GM12865 (cell line): ENCODE results near the gene ASZ1.
A peak's percentile ranks its signal among the peaks of the same experiment; 100 is the strongest.
"Not testable (repeated sequence)": the region's sequence is repeated elsewhere in the genome, so short reads cannot be mapped to it uniquely, and the experiment has no call there.

Source experiments
- DNase-seq: peaks from one replicate; pipeline ENCODE4 v3.0.0; 2010; ENCODE audit warnings: low read depth
- H3K4me3 ChIP-seq: 2 replicates; pipeline ENCODE4 v1.5.1; 2011; ENCODE audit warnings: mild to moderate bottlenecking, low read depth, low read length, control low read depth
- CTCF ChIP-seq: IDR thresholded peaks from 2 replicates; pipeline ENCODE4 v1.5.1; 2011; ENCODE audit warnings: low read length, control low read depth, low read depth, inconsistent platforms; ENCODE audit not compliant: insufficient read depth; ENCODE audit errors: missing control alignments

ASZ1 gene

DNA sequence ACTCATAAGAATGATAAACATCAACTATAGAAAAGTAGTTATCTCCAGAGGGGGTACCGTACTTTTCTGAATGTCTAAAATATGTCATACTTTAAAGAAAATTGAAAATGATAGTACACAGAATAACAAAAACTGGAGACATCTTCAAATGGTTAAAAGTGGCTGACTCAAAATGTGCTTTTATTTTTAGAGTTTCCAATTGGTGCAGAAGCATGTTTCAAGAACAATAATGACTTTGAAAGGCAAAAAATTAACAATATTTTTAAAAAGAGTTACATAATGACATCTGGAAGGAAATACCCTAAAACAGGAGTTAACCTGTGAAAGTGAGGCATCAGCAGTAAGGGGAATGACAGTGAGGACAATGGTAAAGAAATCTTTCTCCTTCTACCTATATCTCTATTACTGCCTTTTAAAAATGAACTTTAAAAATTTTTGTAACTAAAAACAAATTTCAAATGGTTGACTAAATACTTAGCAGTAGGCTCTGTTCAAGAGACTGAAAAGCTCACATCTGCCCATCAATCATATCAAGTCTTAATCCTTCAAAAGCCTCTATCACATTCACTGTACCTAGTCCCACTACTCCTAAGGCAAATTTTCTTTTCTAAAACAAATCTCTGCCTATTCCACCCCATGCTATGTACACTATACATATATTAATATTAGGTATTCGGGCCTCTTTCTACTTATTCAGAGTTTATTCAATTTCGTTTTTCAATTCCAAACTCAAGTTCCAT lies 3.0 kb downstream of the ASZ1 start:
- no peak for TF ChIP-seq CTCF
- DNase-seq = peak; percentile 33
- H3K4me3 ChIP-seq = no peak overlapping the region

DNA sequence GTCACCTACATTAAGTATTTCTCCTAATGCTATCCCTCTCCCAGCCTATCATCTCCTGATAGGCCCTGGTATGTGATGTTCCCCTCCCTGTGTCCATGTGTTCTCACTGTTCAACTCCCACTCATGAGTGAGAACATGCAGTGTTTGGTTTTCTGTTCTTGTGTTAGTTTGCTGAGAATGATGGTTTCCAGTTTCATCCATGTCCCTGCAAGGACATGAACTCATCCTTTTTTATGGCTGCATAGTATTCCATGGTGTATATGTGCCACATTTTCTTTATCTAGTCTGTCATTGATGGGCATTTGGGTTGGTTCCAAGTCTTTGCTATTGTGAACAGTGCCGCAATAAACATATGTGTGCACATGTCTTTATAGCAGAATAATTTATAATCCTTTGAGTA lies 12.7 kb downstream of the ASZ1 start:
- H3K4me3 ChIP-seq = not testable (repeated sequence)

GRCh38 chr7:117412946-117413559 lies 14.2 kb downstream of the ASZ1 start:
- DNase-seq = no peak
- H3K4me3 ChIP-seq = no peak overlapping the region
- TF ChIP-seq CTCF = no peak

More for the DNA sequence above, 12.7 kb downstream of the ASZ1 start:
- not testable (repeated sequence) for DNase-seq

DNA sequence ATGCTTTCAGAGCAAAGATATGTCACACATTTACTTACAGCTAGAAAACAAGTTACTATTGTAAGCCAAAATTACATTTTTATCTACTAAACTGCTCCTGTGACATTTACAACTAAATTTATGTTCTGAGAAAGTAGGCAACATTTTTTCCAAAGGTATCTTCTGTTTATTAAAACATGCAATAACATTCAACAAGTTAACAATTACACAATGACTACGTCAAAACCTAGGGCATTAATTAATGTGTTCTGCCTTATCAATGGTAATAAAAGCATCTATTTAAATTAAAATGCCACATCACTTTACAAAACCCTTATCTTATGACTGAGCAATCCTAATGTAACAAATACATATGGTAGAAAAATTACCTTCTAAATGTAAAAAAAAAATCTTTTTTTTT lies 14.9 kb downstream of the ASZ1 start:
- no peak for TF ChIP-seq CTCF
- no peak for DNase-seq
- H3K4me3 ChIP-seq = no peak overlapping the region

DNA sequence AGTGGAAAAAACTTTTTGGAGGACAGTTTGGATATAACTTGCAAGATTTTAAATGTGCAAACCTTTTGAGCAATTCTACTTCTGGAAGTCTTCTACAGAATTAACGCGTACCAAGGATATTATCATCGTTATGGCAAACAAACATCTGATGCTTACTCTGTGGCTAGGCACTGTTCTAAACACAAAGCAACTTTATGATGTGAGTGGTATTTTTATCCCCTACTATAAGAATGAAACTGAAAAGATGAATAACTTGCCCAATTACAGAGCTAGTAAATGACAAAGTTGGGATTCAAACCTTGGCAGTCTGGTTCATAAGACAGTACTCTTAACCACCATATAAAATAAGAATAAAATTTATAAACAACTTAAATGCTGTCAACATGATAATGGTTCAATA lies 15.8 kb downstream of the ASZ1 start:
- H3K4me3 ChIP-seq = no peak overlapping the region
- no peak for TF ChIP-seq CTCF
- DNase-seq = no peak

- no peak for DNase-seq
- no peak overlapping the region for H3K4me3 ChIP-seq
- no peak for TF ChIP-seq CTCF
Observed at GRCh38 chr7:117408831-117409230, 18.5 kb downstream of the ASZ1 start.

DNA sequence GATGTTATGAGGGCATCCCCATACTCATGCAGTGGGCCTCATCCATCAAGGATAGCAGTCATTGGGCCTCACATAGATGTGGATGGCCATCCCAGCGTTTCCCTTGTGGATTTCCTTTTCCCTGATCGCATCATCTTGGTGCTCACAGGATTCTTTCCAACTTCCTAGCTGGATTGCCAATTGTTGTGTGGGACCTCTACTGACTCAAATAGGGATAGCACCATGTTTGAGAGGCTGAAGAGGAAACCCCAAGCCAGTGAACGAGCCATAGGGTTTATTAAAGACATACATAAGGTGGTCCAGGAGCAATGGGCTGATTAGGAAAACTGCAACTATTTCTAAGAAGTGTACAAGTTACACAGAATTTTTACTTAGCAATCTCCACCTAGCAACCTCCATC lies 21.8 kb downstream of the ASZ1 start:
- TF ChIP-seq CTCF = no peak
- H3K4me3 ChIP-seq = no peak overlapping the region
- no peak for DNase-seq
